SK-N-SH treated with all-trans-retinoic acid at 6 μM for 48 hours (cell line): ENCODE data around the gene BROX.
"Not testable (repeated sequence)": the region's sequence is repeated elsewhere in the genome, so short reads cannot be mapped to it uniquely, and the experiment has no call there.

ENCODE experiments used
- ATAC-seq: fragments of 200-7000 bp; cut with Tn5 transposase; 3 replicates; pipeline ENCODE4 v1.9.1; 2020; ENCODE audit warnings: mild to moderate bottlenecking, moderate library complexity
- ARNTL ChIP-seq: fragments of 450-650 bp; formaldehyde crosslinking; IDR thresholded peaks from 2 replicates; pipeline ENCODE4 v1.5.0; 2020; ENCODE audit warnings: low read depth, mild to moderate bottlenecking, moderate library complexity, borderline replicate concordance
- BACH2 ChIP-seq: fragments of 250-450 bp; sonication (Bioruptor Pico); IDR thresholded peaks from 2 replicates; pipeline ENCODE4 v1.9.0; 2021; ENCODE audit warnings: mild to moderate bottlenecking, borderline replicate concordance
- CREB5 ChIP-seq: fragments of 250-450 bp; sonication (Bioruptor Pico); IDR thresholded peaks from 2 replicates; pipeline ENCODE4 v1.5.1; 2020; ENCODE audit warnings: low read depth, mild to moderate bottlenecking, moderate library complexity
- CSDC2 ChIP-seq: fragments of 250-450 bp; sonication (Bioruptor Pico); IDR thresholded peaks from 2 replicates; pipeline ENCODE4 v1.5.0; 2020; ENCODE audit warnings: mild to moderate bottlenecking, moderate library complexity
- CSRNP3 ChIP-seq: fragments of 250-450 bp; sonication (Bioruptor Pico); IDR thresholded peaks from 2 replicates; pipeline ENCODE4 v1.5.1; 2021; ENCODE audit warnings: mild to moderate bottlenecking, moderate library complexity
- GLIS3 ChIP-seq: fragments of 250-450 bp; sonication (Bioruptor Pico); IDR thresholded peaks from 2 replicates; pipeline ENCODE4 v1.5.0; 2020; ENCODE audit warnings: mild to moderate bottlenecking, moderate library complexity
- ISL1 ChIP-seq: fragments of 250-450 bp; sonication (Bioruptor Pico); IDR thresholded peaks from 2 replicates; pipeline ENCODE4 v2.1.2; 2022; ENCODE audit warnings: mild to moderate bottlenecking, moderate library complexity
- OSR1 ChIP-seq: fragments of 250-450 bp; sonication (Bioruptor Pico); IDR thresholded peaks from 2 replicates; pipeline ENCODE4 v1.8.0; 2022; ENCODE audit warnings: moderate library complexity, mild to moderate bottlenecking, inconsistent platforms
- PATZ1 ChIP-seq: fragments of 250-450 bp; sonication (Bioruptor Pico); IDR thresholded peaks from 2 replicates; pipeline ENCODE4 v1.8.0; 2020; ENCODE audit warnings: mild to moderate bottlenecking, moderate library complexity, borderline replicate concordance
- POU6F1 ChIP-seq: fragments of 250-450 bp; sonication (Bioruptor Pico); IDR thresholded peaks from 2 replicates; pipeline ENCODE4 v1.8.0; 2021; ENCODE audit warnings: low read depth, mild to moderate bottlenecking, moderate library complexity, borderline replicate concordance
- PPARA ChIP-seq: fragments of 250-450 bp; sonication (Bioruptor Pico); IDR thresholded peaks from 2 replicates; pipeline ENCODE4 v1.5.0; 2020; ENCODE audit warnings: mild to moderate bottlenecking, borderline replicate concordance
- TCF4 ChIP-seq: fragments of 250-450 bp; sonication (Bioruptor Pico); IDR thresholded peaks from 2 replicates; pipeline ENCODE4 v1.8.0; 2021; ENCODE audit warnings: mild to moderate bottlenecking, moderate library complexity, borderline replicate concordance
- TOX ChIP-seq: fragments of 250-450 bp; sonication (Bioruptor Pico); IDR thresholded peaks from 2 replicates; pipeline ENCODE4 v1.8.0; 2021; ENCODE audit warnings: mild to moderate bottlenecking, moderate library complexity, borderline replicate concordance
- ZC3H10 ChIP-seq: fragments of 250-450 bp; sonication (Bioruptor Pico); IDR thresholded peaks from 2 replicates; pipeline ENCODE4 v1.5.1; 2021; ENCODE audit warnings: mild to moderate bottlenecking, moderate library complexity
- ZFP3 ChIP-seq: fragments of 250-450 bp; sonication (Bioruptor Pico); IDR thresholded peaks from 2 replicates; pipeline ENCODE4 v1.5.0; 2020; ENCODE audit warnings: mild to moderate bottlenecking, moderate library complexity
- ZFP30 ChIP-seq: fragments of 450-650 bp; formaldehyde crosslinking; IDR thresholded peaks from 2 replicates; pipeline ENCODE4 v1.5.0; 2022; ENCODE audit warnings: mild to moderate bottlenecking, moderate library complexity
- ZNF565 ChIP-seq: fragments of 450-650 bp; formaldehyde crosslinking; conservative IDR thresholded peaks from 2 replicates; pipeline ENCODE4 v1.5.0; 2020; ENCODE audit warnings: low read depth, mild to moderate bottlenecking, moderate library complexity
- ZNF70 ChIP-seq: fragments of 450-650 bp; formaldehyde crosslinking; IDR thresholded peaks from 2 replicates; pipeline ENCODE4 v1.5.0; 2020; ENCODE audit warnings: mild to moderate bottlenecking, moderate library complexity
- ZNF8 ChIP-seq: fragments of 450-650 bp; formaldehyde crosslinking; IDR thresholded peaks from 2 replicates; pipeline ENCODE4 v1.5.0; 2020; ENCODE audit warnings: mild to moderate bottlenecking, moderate library complexity

The BROX gene

GRCh38 chr1:222736470-222736869, 24.1 kb downstream of the BROX start:
- ATAC-seq, result no peak
- TF ChIP-seq POU6F1 (CRISPR knock-in tag) (no peak), ZFP30 (CRISPR knock-in tag) (no peak), ZNF70 (CRISPR knock-in tag) (no peak), CSDC2 (no peak)

GRCh38 chr1:222736972-222737371, 24.6 kb downstream of the BROX start, which contains the start of gene FAM177B:
Gene FAM177B, plus strand, starts transcription at chr1:222737202. Its CDS starts 9,344 bp downstream, at chr1:222746546.
- ATAC-seq, result no peak
- no peak for TF ChIP-seq TOX (CRISPR knock-in tag)
- TF ChIP-seq GLIS3 (CRISPR knock-in tag), result no peak
- TF ChIP-seq PPARA (CRISPR knock-in tag), result no peak
- no peak for TF ChIP-seq PATZ1 (CRISPR knock-in tag)
- no peak for TF ChIP-seq CSDC2
- TF ChIP-seq BACH2 (CRISPR knock-in tag), result no peak
- no peak for TF ChIP-seq OSR1
- no peak for TF ChIP-seq ZNF8
- TF ChIP-seq ARNTL (CRISPR knock-in tag), result no peak
- no peak for TF ChIP-seq CSRNP3 (CRISPR knock-in tag)
- no peak for TF ChIP-seq ISL1

- no peak for TF ChIP-seq CSRNP3 (CRISPR knock-in tag)
- TF ChIP-seq BACH2 (CRISPR knock-in tag), result no peak
- TF ChIP-seq ZNF70 (CRISPR knock-in tag), result no peak
- no peak for TF ChIP-seq ISL1
- TF ChIP-seq, all 23 proteins: peak for 0
- ATAC-seq, result no peak
Measured at GRCh38 chr1:222739465-222739864, 27.1 kb downstream of the BROX start.

GRCh38 chr1:222739929-222740328, 27.6 kb downstream of the BROX start:
- ATAC-seq, result no peak
- no peak for TF ChIP-seq TCF4 (CRISPR knock-in tag)
- TF ChIP-seq GLIS3 (CRISPR knock-in tag), result no peak
- TF ChIP-seq BACH2 (CRISPR knock-in tag), result no peak
- TF ChIP-seq ZFP3 (CRISPR knock-in tag), result no peak

- ATAC-seq, result not testable (repeated sequence)
Measured at GRCh38 chr1:222741630-222742457, 29.5 kb downstream of the BROX start.

- no peak for TF ChIP-seq OSR1
- no peak for TF ChIP-seq BACH2 (CRISPR knock-in tag)
- no peak for TF ChIP-seq CREB5 (CRISPR knock-in tag)
- no peak for TF ChIP-seq ZFP30 (CRISPR knock-in tag)
- TF ChIP-seq ZNF565, result no peak
- TF ChIP-seq ISL1, result no peak
- TF ChIP-seq ZNF8, result no peak
- TF ChIP-seq PATZ1 (CRISPR knock-in tag), result no peak
- TF ChIP-seq ZFP3 (CRISPR knock-in tag), result no peak
- TF ChIP-seq PPARA (CRISPR knock-in tag), result no peak
- TF ChIP-seq ARNTL (CRISPR knock-in tag), result no peak
- no peak for TF ChIP-seq TCF4 (CRISPR knock-in tag)
- TF ChIP-seq ZC3H10 (CRISPR knock-in tag), result no peak
- ATAC-seq, result peak; percentile 32; the same call in 2 of the 3 replicates
Measured at GRCh38 chr1:222749927-222750326, 37.6 kb downstream of the BROX start.
